H9 (cell line): Measurements from ENCODE around the gene MGMT. TPM values are rescaled to one million over a fixed set of nuclear protein-coding genes. Genes with fewer than 3 reads are reported as not detected.

Source experiments
- DNase-seq: peaks from one replicate; pipeline ENCODE4 v3.0.0-alpha.2; 2017
- H2AFZ ChIP-seq: one replicate; pipeline ENCODE4 v1.6.1; 2013; ENCODE audit warnings: mild to moderate bottlenecking, low read length, control low read depth, moderate library complexity
- H2AK5ac ChIP-seq: 2 replicates; pipeline ENCODE4 v1.6.1; 2013; ENCODE audit warnings: low read length, control low read depth, mixed read lengths; ENCODE audit not compliant: insufficient read length
- H2BK120ac ChIP-seq: one replicate; pipeline ENCODE4 v1.6.1; 2013; ENCODE audit warnings: low read depth, mild to moderate bottlenecking, low read length, control low read depth, inconsistent platforms; ENCODE audit not compliant: poor library complexity, severe bottlenecking
- H2BK12ac ChIP-seq: 2 replicates; pipeline ENCODE4 v1.6.1; 2013; ENCODE audit warnings: low read length, control low read depth, mixed read lengths, low read depth; ENCODE audit not compliant: insufficient read length
- H2BK15ac ChIP-seq: 2 replicates; pipeline ENCODE4 v1.6.1; 2013; ENCODE audit warnings: low read depth, low read length, control low read depth
- H2BK20ac ChIP-seq: one replicate; pipeline ENCODE4 v1.6.1; 2013; ENCODE audit warnings: low read depth, mild to moderate bottlenecking, low read length, control low read depth, inconsistent platforms; ENCODE audit not compliant: poor library complexity, severe bottlenecking
- H2BK5ac ChIP-seq: 2 replicates; pipeline ENCODE4 v1.6.1; 2013; ENCODE audit warnings: low read length, control low read depth, mixed read lengths; ENCODE audit not compliant: insufficient read length
- H3K14ac ChIP-seq: 2 replicates; pipeline ENCODE4 v1.6.1; 2013; ENCODE audit warnings: low read length, control low read depth; ENCODE audit not compliant: insufficient read depth
- H3K18ac ChIP-seq: 2 replicates; pipeline ENCODE4 v1.6.1; 2013; ENCODE audit warnings: low read depth, mild to moderate bottlenecking, mixed read lengths, low read length, control low read depth; ENCODE audit not compliant: insufficient read length
- H3K23ac ChIP-seq: 2 replicates; pipeline ENCODE4 v1.6.1; 2013; ENCODE audit warnings: low read length, control low read depth, mixed read lengths, low read depth; ENCODE audit not compliant: insufficient read length
- H3K23me2 ChIP-seq: 2 replicates; pipeline ENCODE4 v1.6.1; 2013; ENCODE audit warnings: low read depth, mild to moderate bottlenecking, mixed read lengths, low read length, control low read depth; ENCODE audit not compliant: insufficient read length, poor library complexity, severe bottlenecking
- H3K27ac ChIP-seq: 2 replicates; pipeline ENCODE4 v1.5.1; 2013; ENCODE audit warnings: low read length, control low read depth, mixed read lengths, low read depth; ENCODE audit not compliant: insufficient read length
- H3K27me3 ChIP-seq: 2 replicates; pipeline ENCODE4 v1.6.1; 2013; ENCODE audit warnings: low read length, control low read depth, inconsistent platforms; ENCODE audit not compliant: insufficient read depth
- H3K4ac ChIP-seq: 2 replicates; pipeline ENCODE4 v1.6.1; 2013; ENCODE audit warnings: low read depth, mild to moderate bottlenecking, control low read depth, inconsistent platforms, low read length, moderate library complexity
- H3K4me1 ChIP-seq: 2 replicates; pipeline ENCODE4 v1.6.1; 2013; ENCODE audit warnings: low read length, control low read depth, inconsistent platforms; ENCODE audit not compliant: insufficient read depth
- H3K4me2 ChIP-seq: 2 replicates; pipeline ENCODE4 v1.6.1; 2013; ENCODE audit warnings: low read length, control low read depth, mixed read lengths; ENCODE audit not compliant: insufficient read length, insufficient read depth
- H3K56ac ChIP-seq: 2 replicates; pipeline ENCODE4 v1.6.1; 2013; ENCODE audit warnings: low read depth, mild to moderate bottlenecking, mixed read lengths, low read length, control low read depth; ENCODE audit not compliant: insufficient read length
- H3K79me1 ChIP-seq: 2 replicates; pipeline ENCODE4 v1.6.1; 2013; ENCODE audit warnings: low read depth, mild to moderate bottlenecking, moderate library complexity, low read length, control low read depth, inconsistent platforms; ENCODE audit not compliant: insufficient read depth, poor library complexity, severe bottlenecking
- H3K79me2 ChIP-seq: 2 replicates; pipeline ENCODE4 v1.6.1; 2013; ENCODE audit warnings: low read length, control low read depth, inconsistent platforms; ENCODE audit not compliant: insufficient read depth
- H3K9ac ChIP-seq: 2 replicates; pipeline ENCODE4 v1.6.1; 2013; ENCODE audit warnings: low read length, control low read depth, mixed read lengths; ENCODE audit not compliant: insufficient read length; ENCODE audit errors: extremely low read depth
- H3K9me3 ChIP-seq: one replicate; pipeline ENCODE4 v1.6.1; 2013; ENCODE audit warnings: low read depth, low read length, inconsistent platforms; ENCODE audit not compliant: control insufficient read depth
- H3T11ph ChIP-seq: one replicate; pipeline ENCODE4 v1.6.1; 2013; ENCODE audit warnings: mild to moderate bottlenecking, low read length, control low read depth, inconsistent platforms
- H4K20me1 ChIP-seq: one replicate; pipeline ENCODE4 v1.6.1; 2013; ENCODE audit not compliant: control insufficient read depth, insufficient read length, insufficient read depth
- H4K5ac ChIP-seq: 2 replicates; pipeline ENCODE4 v1.6.1; 2013; ENCODE audit warnings: low read depth, mild to moderate bottlenecking, mixed read lengths, low read length, control low read depth; ENCODE audit not compliant: insufficient read length
- H4K8ac ChIP-seq: replicated peaks from 2 replicates; pipeline ENCODE4 v1.6.1; 2013; ENCODE audit warnings: low read length, control low read depth, mixed read lengths, low read depth; ENCODE audit not compliant: insufficient read length
- H4K91ac ChIP-seq: 2 replicates; pipeline ENCODE4 v1.6.1; 2013; ENCODE audit warnings: low read depth, mild to moderate bottlenecking, moderate library complexity, mixed read lengths, low read length, control low read depth; ENCODE audit not compliant: insufficient read length
- H3K27ac Mint-ChIP-seq, 3 experiments: 2 replicates in 2 of 3; 3 replicates in 1 of 3; pipeline ENCODE4 v1.8.0; 2020 to 2021; ENCODE audit warnings: mixed read lengths in 3 of 3, mild to moderate bottlenecking in 1 of 3, moderate library complexity in 1 of 3
- H3K27me3 Mint-ChIP-seq: 2 replicates; pipeline ENCODE4 v1.8.0; 2021; ENCODE audit warnings: low read depth, mild to moderate bottlenecking, moderate library complexity, mixed read lengths
- H3K36me3 Mint-ChIP-seq, 3 experiments: 2 replicates in 2 of 3; 3 replicates in 1 of 3; pipeline ENCODE4 v1.8.0; 2020 to 2021; ENCODE audit warnings: low read depth in 3 of 3, mixed read lengths in 3 of 3; ENCODE audit not compliant: insufficient read depth in 1 of 3
- H3K4me1 Mint-ChIP-seq, 2 experiments: 2 replicates each; pipeline ENCODE4 v1.8.0; 2020; ENCODE audit warnings: mixed read lengths in 2 of 2
- H3K4me3 Mint-ChIP-seq, 2 experiments: 2 replicates in 1 of 2; 3 replicates in 1 of 2; pipeline ENCODE4 v1.8.0; 2020 to 2021; ENCODE audit warnings: mild to moderate bottlenecking in 2 of 2, mixed read lengths in 2 of 2, moderate library complexity in 1 of 2
- H3K9me3 Mint-ChIP-seq, 2 experiments: 2 replicates in 1 of 2; 3 replicates in 1 of 2; pipeline ENCODE4 v1.8.0; 2020; ENCODE audit warnings: mild to moderate bottlenecking in 2 of 2, mixed read lengths in 2 of 2, moderate library complexity in 1 of 2
- CTCF ChIP-seq: fragments of 200-600 bp; sonication (generic); conservative IDR thresholded peaks from 3 replicates; pipeline ENCODE4 v1.8.0; 2021; ENCODE audit warnings: antibody characterized with exemption, mild to moderate bottlenecking
- WGBS: extraction: QIAGEN DNeasy Blood & Tissue Kit; methylation state at CpG from one replicate; pipeline ENCODE4 v1.1.7; 2013; ENCODE audit warnings: missing lambda C conversion rate, low lambda C conversion rate, mixed read lengths; ENCODE audit not compliant: insufficient read length; ENCODE audit errors: extremely low coverage; 5-methylcytosine and 5-hydroxymethylcytosine counted together
- total RNA-seq: library from RNA; stranded (reverse); gene quantifications from 2 replicates; pipeline ENCODE4 v1.2.1, GENCODE V29; 2021

MGMT gene
- total RNA-seq, 1 experiment from 2014 or later: 18.4 TPM

GRCh38 chr10:129755158-129755591 lies 288.1 kb downstream of the MGMT start:
- no peak overlapping the region for H2AK5ac ChIP-seq
- Mint-ChIP-seq H3K36me3 (peaks cover 3 to 30% (median 20%) of the 10 kb centered on the region in 3 experiments; a peak in 5 of 7 replicates), H3K27ac (no peak overlapping the region), H3K4me1 (peaks cover 0 to 6% of the 10 kb centered on the region in 2 experiments; a peak in 1 of 4 replicates), H3K27me3 (peaks cover 3% of the 10 kb centered on the region; the same call in 1 of the 2 replicates), H3K4me3 (no peak overlapping the region), H3K9me3 (peaks cover 24 to 28% of the 10 kb centered on the region in 2 experiments)
- no peak overlapping the region for H2AFZ ChIP-seq
- no peaks in the 10 kb centered on the region for H3K9me3 ChIP-seq
- H4K91ac ChIP-seq: no peak overlapping the region
- H3K79me1 ChIP-seq: no peaks in the 10 kb centered on the region
- no peaks in the 10 kb centered on the region for H3K27me3 ChIP-seq
- no peak overlapping the region for H3K9ac ChIP-seq
- no peak overlapping the region for H2BK12ac ChIP-seq
- H3K56ac ChIP-seq: no peak overlapping the region
- no peaks in the 10 kb centered on the region for H4K20me1 ChIP-seq
- no peak overlapping the region for H2BK120ac ChIP-seq
- H3K4me2 ChIP-seq: no peak overlapping the region
- H3K27ac ChIP-seq: no peak overlapping the region
- no peaks in the 10 kb centered on the region for H3K79me2 ChIP-seq
- no peaks in the 10 kb centered on the region for H3K4me1 ChIP-seq
- no peak overlapping the region for H2BK15ac ChIP-seq
- no CpG with 5 or more reads among the region's 2 CpGs for WGBS
- no peak overlapping the region for H3K23ac ChIP-seq
- no peak overlapping the region for H4K8ac ChIP-seq
- H3T11ph ChIP-seq: no peak overlapping the region
- DNase-seq: peak; percentile 19
- H3K14ac ChIP-seq: no peak overlapping the region
- H3K23me2 ChIP-seq: no peaks in the 10 kb centered on the region
- TF ChIP-seq CTCF: no peak
- H3K4ac ChIP-seq: no peak overlapping the region
- no peak overlapping the region for H3K18ac ChIP-seq
- H4K5ac ChIP-seq: no peak overlapping the region
- no peak overlapping the region for H2BK20ac ChIP-seq
- H2BK5ac ChIP-seq: no peak overlapping the region
